Stomach (tissue), 9 donors: ENCODE data around the gene ABCF2. TPM values are rescaled to one million over a fixed set of nuclear protein-coding genes. Genes with fewer than 3 reads are reported as not detected.
A peak's percentile ranks its signal among the peaks of the same experiment; 100 is the strongest.

Source experiments
- DNase-seq, 2 donors: peaks; one replicate each; pipeline versions ENCODE4 v3.0.0 to v3.0.0-alpha.2; 2013 to 2019
- H3K27ac ChIP-seq, 5 donors: fragments of 200-600 bp in 4 of 5; sonication (generic) in 4 of 5; one replicate each; pipeline ENCODE4 v1.5.1; 2013 to 2019; ENCODE audit warnings: mild to moderate bottlenecking in 1 of 5, moderate library complexity in 1 of 5
- H3K27me3 ChIP-seq, 3 donors: fragments of 200-600 bp; sonication (generic); one replicate each; pipeline ENCODE4 v1.5.1; 2017 to 2019; ENCODE audit warnings: mixed run types in 1 of 3
- H3K36me3 ChIP-seq, 4 donors: fragments of 200-600 bp; sonication (generic); 1 replicate in 3 of 4; 2 replicates in 1 of 4; pipeline ENCODE4 v1.5.1; 2016 to 2019
- H3K4me1 ChIP-seq, 4 donors: fragments of 200-600 bp; sonication (generic); one replicate each; pipeline ENCODE4 v1.5.1; 2016 to 2019
- H3K4me3 ChIP-seq, 4 donors: fragments of 200-600 bp; sonication (generic) in 3 of 4; one replicate each; pipeline ENCODE4 v1.5.1; 2016 to 2019; ENCODE audit warnings: mild to moderate bottlenecking in 1 of 4
- H3K9me3 ChIP-seq, 4 donors: fragments of 200-600 bp; sonication (generic); one replicate each; pipeline ENCODE4 v1.5.1; 2016 to 2019
- EP300 ChIP-seq: sonication (generic); formaldehyde crosslinking; IDR thresholded peaks from one replicate; pipeline ENCODE4 v1.6.1; 2017; ENCODE audit warnings: antibody characterized with exemption
- POLR2A ChIP-seq, 4 donors: fragments of 450-650 bp; IDR thresholded peaks; one replicate each; pipeline ENCODE4 v1.6.1; 2016; ENCODE audit warnings: antibody characterized with exemption in 4 of 4, control low read depth in 2 of 4, mild to moderate bottlenecking in 1 of 4, moderate library complexity in 1 of 4
- POLR2AphosphoS5 ChIP-seq, 3 donors: sonication (generic); formaldehyde crosslinking; IDR thresholded peaks; one replicate each; pipeline ENCODE4 v1.6.1; 2016; ENCODE audit warnings: antibody characterized with exemption in 3 of 3
- WGBS, 5 donors: extraction: QIAGEN DNeasy Blood & Tissue Kit in 3 of 5; methylation state at CpG; one replicate each; pipeline versions ENCODE4 v1.1.5 to v1.1.7; 2013 to 2018; 5-methylcytosine and 5-hydroxymethylcytosine counted together
- intact Hi-C: fragments of 100-400 bp; cut with DNase I; formaldehyde crosslinking; loops from one replicate; pipeline ENCODE4 v1.15.1; 2023; ENCODE audit warnings: low total_unique reads
- polyA plus RNA-seq, 3 donors: library from polyadenylated mRNA; stranded (reverse); fragments of 200-250 nt; gene quantifications; one replicate each; pipeline ENCODE4 v1.2.3, GENCODE V29; 2013
- total RNA-seq, 5 donors: library from RNA; depleted of rRNA; stranded (reverse); fragments of >200 nt; gene quantifications; one replicate each; pipeline versions ENCODE4 v1.1.0 to v1.2.3, GENCODE V29; 2014 to 2016
- TF ChIP-seq, protein P1 (sequence below), 7 experiments: fragments of 450-650 bp in 4 of 7; fragments of 200-600 bp in 3 of 7; sonication (generic) in 3 of 7; IDR thresholded peaks; one replicate each; pipeline ENCODE4 v1.5.1; 2016 to 2019; ENCODE audit warnings: antibody characterized with exemption in 7 of 7, control low read depth in 2 of 7, mild to moderate bottlenecking in 1 of 7
- donor health status: healthy with polysubstance abuse.
- donor health status: Bipolar disorder and iron deficiency.
- donor health status: healthy.

Gene ABCF2
- total and polyA plus RNA-seq, 8 donors = 5.2 to 28.0 (median 15.2) TPM

- TF ChIP-seq POLR2A (IDR thresholded peaks at IDR 0.05) = no peak
- TF ChIP-seq, protein P1, sequence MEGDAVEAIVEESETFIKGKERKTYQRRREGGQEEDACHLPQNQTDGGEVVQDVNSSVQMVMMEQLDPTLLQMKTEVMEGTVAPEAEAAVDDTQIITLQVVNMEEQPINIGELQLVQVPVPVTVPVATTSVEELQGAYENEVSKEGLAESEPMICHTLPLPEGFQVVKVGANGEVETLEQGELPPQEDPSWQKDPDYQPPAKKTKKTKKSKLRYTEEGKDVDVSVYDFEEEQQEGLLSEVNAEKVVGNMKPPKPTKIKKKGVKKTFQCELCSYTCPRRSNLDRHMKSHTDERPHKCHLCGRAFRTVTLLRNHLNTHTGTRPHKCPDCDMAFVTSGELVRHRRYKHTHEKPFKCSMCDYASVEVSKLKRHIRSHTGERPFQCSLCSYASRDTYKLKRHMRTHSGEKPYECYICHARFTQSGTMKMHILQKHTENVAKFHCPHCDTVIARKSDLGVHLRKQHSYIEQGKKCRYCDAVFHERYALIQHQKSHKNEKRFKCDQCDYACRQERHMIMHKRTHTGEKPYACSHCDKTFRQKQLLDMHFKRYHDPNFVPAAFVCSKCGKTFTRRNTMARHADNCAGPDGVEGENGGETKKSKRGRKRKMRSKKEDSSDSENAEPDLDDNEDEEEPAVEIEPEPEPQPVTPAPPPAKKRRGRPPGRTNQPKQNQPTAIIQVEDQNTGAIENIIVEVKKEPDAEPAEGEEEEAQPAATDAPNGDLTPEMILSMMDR (IDR thresholded peaks at IDR 0.05) = no peak
- TF ChIP-seq POLR2AphosphoS5 (IDR thresholded peaks at IDR 0.05) = no peak
- no peak for TF ChIP-seq EP300
- no peak overlapping the region for H3K4me3 ChIP-seq
- H3K27me3 ChIP-seq = peaks cover 0 to 95% (median 44%) of the 10 kb centered on the region in 3 donors
- H3K4me1 ChIP-seq = peaks cover 0 to 10% (median 5%) of the 10 kb centered on the region in 4 donors
- H3K36me3 ChIP-seq = no peaks in the 10 kb centered on the region
- intact Hi-C loops = no loop called here
- no peak overlapping the region for H3K27ac ChIP-seq
- DNase-seq = peak in 1 of 2 donors; percentile 24
- WGBS, 5 donors = 65 to 74% (median 69%) methylated on average over 9 to 23 of the region's 23 CpGs
- H3K9me3 ChIP-seq = no peaks in the 10 kb centered on the region
Measured at GRCh38 chr7:151175793-151176311, 51.2 kb downstream of the ABCF2 start.

- WGBS, 5 donors = 80 to 83% (median 82%) methylated on average over 13 to 16 of the region's 16 CpGs
Measured at GRCh38 chr7:151175047-151175792, 51.8 kb downstream of the ABCF2 start.

DNA sequence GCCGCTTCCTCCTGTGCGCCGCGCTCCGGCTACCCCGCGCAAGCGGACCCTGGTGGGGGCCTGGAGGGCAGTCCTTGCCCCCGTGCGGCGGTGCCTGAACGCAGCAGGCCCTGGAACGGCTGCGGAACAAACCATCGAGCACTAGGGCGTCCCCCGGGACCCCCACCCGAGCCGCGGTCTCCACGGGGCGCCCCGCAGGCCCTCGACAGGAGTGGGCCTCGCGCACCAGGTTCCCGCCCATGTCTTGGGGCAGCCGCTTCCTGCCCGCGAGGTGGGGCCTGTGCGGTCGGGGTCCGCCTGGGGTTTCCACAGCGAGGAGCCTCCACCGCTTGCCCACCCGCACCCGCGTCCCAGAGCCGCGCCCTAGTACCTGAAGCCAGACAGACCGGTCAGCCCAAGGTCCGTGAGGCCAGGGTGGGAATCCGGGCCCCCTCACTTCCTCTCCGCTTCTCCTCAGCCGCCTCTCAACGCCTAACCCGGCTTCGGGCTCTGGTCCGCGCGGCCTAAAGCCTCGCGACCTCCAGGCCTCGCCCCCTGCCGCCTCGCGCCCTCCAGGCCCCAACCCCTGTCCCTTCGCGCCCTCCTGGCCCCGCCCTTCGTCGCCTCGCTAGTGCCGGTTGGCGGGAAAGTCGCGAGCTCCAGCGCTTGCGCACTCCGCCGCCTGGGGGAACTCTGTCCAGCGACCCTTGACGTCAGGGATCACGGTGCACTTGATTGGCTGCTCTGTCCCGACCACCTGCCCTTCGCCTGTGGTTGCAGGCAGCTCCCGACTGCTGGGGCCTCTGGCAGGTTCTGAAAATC lies 52.6 kb downstream of the ABCF2 start:
- H3K27me3 ChIP-seq = peaks cover 0 to 95% (median 39%) of the 10 kb centered on the region in 3 donors
- H3K4me1 ChIP-seq = peaks cover 0 to 10% (median 5%) of the 10 kb centered on the region in 4 donors
- WGBS, 5 donors = 49 to 66% (median 57%) methylated on average over 47 to 77 of the region's 77 CpGs
- H3K9me3 ChIP-seq = no peaks in the 10 kb centered on the region
- H3K4me3 ChIP-seq = no peak overlapping the region
- no peaks in the 10 kb centered on the region for H3K36me3 ChIP-seq
- no peak overlapping the region for H3K27ac ChIP-seq
- peak; percentile 27 to 75 for DNase-seq
- TF ChIP-seq POLR2AphosphoS5 (IDR thresholded peaks at IDR 0.05) (no peak), EP300 (no peak), POLR2A (IDR thresholded peaks at IDR 0.05) (no peak)
- TF ChIP-seq, protein P1 (IDR thresholded peaks at IDR 0.05) = no peak
- intact Hi-C loops = no loop called here

More at GRCh38 chr7:151175047-151175792, 51.8 kb downstream of the ABCF2 start:
- Histone ChIP-seq H3K36me3 (no peaks in the 10 kb centered on the region), H3K4me3 (no peak overlapping the region), H3K27me3 (peaks cover 0 to 95% (median 43%) of the 10 kb centered on the region in 3 donors), H3K9me3 (no peaks in the 10 kb centered on the region), H3K4me1 (peaks cover 0 to 10% (median 5%) of the 10 kb centered on the region in 4 donors), H3K27ac (no peak overlapping the region)
- intact Hi-C loops = no loop called here
- TF ChIP-seq, protein P1 (IDR thresholded peaks at IDR 0.05) = no peak
- TF ChIP-seq POLR2AphosphoS5 (IDR thresholded peaks at IDR 0.05) = no peak
- TF ChIP-seq POLR2A (IDR thresholded peaks at IDR 0.05) = no peak
- TF ChIP-seq EP300 = no peak
- DNase-seq = peak in 1 of 2 donors; percentile 7
